Upper lobe of left lung (tissue), 6 donors: Measurements from ENCODE around the gene C6orf136. TPM values are rescaled to one million over a fixed set of nuclear protein-coding genes. Genes with fewer than 3 reads are reported as not detected.

Experiments used
- ATAC-seq, 2 donors: fragments of 200-7000 bp; cut with Tn5 transposase; one replicate each; pipeline ENCODE4 v1.9.1; 2022; ENCODE audit warnings: mild to moderate bottlenecking in 2 of 2, moderate library complexity in 2 of 2; ENCODE audit not compliant: low FRiP score in 2 of 2
- DNase-seq, 2 donors: peaks; one replicate each; pipeline ENCODE4 v3.0.0-alpha.2; 2019 to 2020
- H3K27ac ChIP-seq, 4 donors: fragments of 200-600 bp; sonication (generic); one replicate each; pipeline ENCODE4 v1.5.1; 2016 to 2019
- H3K27me3 ChIP-seq, 4 donors: fragments of 200-600 bp; sonication (generic); one replicate each; pipeline ENCODE4 v1.5.1; 2017 to 2019
- H3K36me3 ChIP-seq, 4 donors: fragments of 200-600 bp; sonication (generic); one replicate each; pipeline ENCODE4 v1.5.1; 2016 to 2019
- H3K4me1 ChIP-seq, 4 donors: fragments of 200-600 bp; sonication (generic); one replicate each; pipeline ENCODE4 v1.5.1; 2018 to 2019
- H3K4me3 ChIP-seq, 4 donors: fragments of 200-600 bp; sonication (generic); one replicate each; pipeline ENCODE4 v1.5.1; 2017 to 2019; ENCODE audit warnings: mild to moderate bottlenecking in 2 of 4, moderate library complexity in 1 of 4
- H3K9me3 ChIP-seq, 4 donors: fragments of 200-600 bp; sonication (generic); one replicate each; pipeline ENCODE4 v1.5.1; 2018 to 2019
- CTCF ChIP-seq, 6 experiments: fragments of 450-650 bp in 4 of 6; fragments of 200-600 bp in 2 of 6; sonication (generic) in 2 of 6; IDR thresholded peaks; one replicate each; pipeline ENCODE4 v1.5.1; 2016 to 2019; ENCODE audit warnings: antibody characterized with exemption in 6 of 6
- EP300 ChIP-seq, 4 donors: sonication (generic); formaldehyde crosslinking; IDR thresholded peaks; one replicate each; pipeline ENCODE4 v1.5.1; 2017; ENCODE audit warnings: antibody characterized with exemption in 4 of 4, control low read depth in 2 of 4
- POLR2A ChIP-seq, 4 donors: fragments of 450-650 bp; IDR thresholded peaks; one replicate each; pipeline ENCODE4 v1.5.1; 2016 to 2017; ENCODE audit warnings: antibody characterized with exemption in 4 of 4, mild to moderate bottlenecking in 2 of 4
- POLR2AphosphoS5 ChIP-seq, 2 donors: sonication (generic); formaldehyde crosslinking; IDR thresholded peaks; one replicate each; pipeline ENCODE4 v1.5.1; 2017; ENCODE audit warnings: antibody characterized with exemption in 2 of 2
- WGBS, 2 donors: methylation state at CpG; one replicate each; pipeline ENCODE4 v1.1.5; 2017 to 2018; 5-methylcytosine and 5-hydroxymethylcytosine counted together
- total RNA-seq, 6 donors: library from RNA; depleted of rRNA in 4 of 6; stranded (reverse); fragments of >200 nt in 4 of 6; gene quantifications; one replicate each; pipeline versions ENCODE4 v1.1.0 to v1.2.1, GENCODE V29; 2016 to 2021
- donor health status: DM: no; HTN: no; CAD: no; lungs with moderate emphysema.
- donor health status: DM: no; HTN: yes; CAD: no; lungs with severe emphysema.

Gene C6orf136
- total RNA-seq, 6 donors from 2014 or later, result 8.8 to 57.6 (median 15.2) TPM

- DNase-seq (peak in 1 of 2 donors; percentile 27), ATAC-seq (no peak)
- 77 to 84% methylated on average over 9 to 10 of the region's 10 CpGs for WGBS, 2 donors
- no peaks in the 10 kb centered on the region for H3K27me3 ChIP-seq
- H3K4me3 ChIP-seq, result no peak overlapping the region
- no peaks in the 10 kb centered on the region for H3K9me3 ChIP-seq
- peaks cover 0 to 37% (median 19%) of the 10 kb centered on the region in 4 donors for H3K36me3 ChIP-seq
- H3K4me1 ChIP-seq, result no peaks in the 10 kb centered on the region
- no peak for TF ChIP-seq EP300 (IDR thresholded peaks at IDR 0.05)
- TF ChIP-seq CTCF (IDR thresholded peaks at IDR 0.05), result no peak
- TF ChIP-seq POLR2A (IDR thresholded peaks at IDR 0.05), result no peak
- TF ChIP-seq POLR2AphosphoS5 (IDR thresholded peaks at IDR 0.05), result no peak
- H3K27ac ChIP-seq, result no peak overlapping the region
Measured at GRCh38 chr6:30640481-30640880, 6.5 kb upstream of the C6orf136 start.

- Histone ChIP-seq H3K27ac (no peak overlapping the region), H3K36me3 (peaks cover 0 to 38% (median 19%) of the 10 kb centered on the region in 4 donors), H3K4me3 (no peak overlapping the region), H3K9me3 (no peaks in the 10 kb centered on the region), H3K4me1 (peaks cover 0 to 6% (median 1%) of the 10 kb centered on the region in 4 donors), H3K27me3 (no peaks in the 10 kb centered on the region)
- 79 to 86% methylated on average over 1 of the region's 1 CpG for WGBS, 2 donors
- TF ChIP-seq POLR2A (IDR thresholded peaks at IDR 0.05) (no peak), CTCF (IDR thresholded peaks at IDR 0.05) (no peak), POLR2AphosphoS5 (IDR thresholded peaks at IDR 0.05) (no peak)
- DNase-seq, result no peak
- no peak for ATAC-seq
Measured at GRCh38 chr6:30641048-30641447, 5.9 kb upstream of the C6orf136 start.

GRCh38 chr6:30643656-30644055, 3.3 kb upstream of the C6orf136 start:
- WGBS, 2 donors, result 94 to 95% methylated on average over 2 of the region's 2 CpGs
- Histone ChIP-seq H3K36me3 (peaks cover 0 to 38% (median 19%) of the 10 kb centered on the region in 4 donors), H3K27ac (no peak overlapping the region), H3K4me1 (peaks cover 13 to 19% (median 14%) of the 10 kb centered on the region in 4 donors), H3K4me3 (no peak overlapping the region), H3K9me3 (no peaks in the 10 kb centered on the region), H3K27me3 (no peaks in the 10 kb centered on the region)
- ATAC-seq (no peak), DNase-seq (no peak)
- no peak for TF ChIP-seq POLR2AphosphoS5 (IDR thresholded peaks at IDR 0.05)
- TF ChIP-seq CTCF (IDR thresholded peaks at IDR 0.05), result no peak
- TF ChIP-seq POLR2A (IDR thresholded peaks at IDR 0.05), result no peak
- TF ChIP-seq EP300 (IDR thresholded peaks at IDR 0.05), result no peak

- Histone ChIP-seq H3K4me3 (no peak overlapping the region), H3K9me3 (no peaks in the 10 kb centered on the region), H3K36me3 (peaks cover 0 to 40% (median 19%) of the 10 kb centered on the region in 4 donors), H3K4me1 (peaks cover 13 to 21% (median 14%) of the 10 kb centered on the region in 4 donors), H3K27me3 (no peaks in the 10 kb centered on the region), H3K27ac (no peak overlapping the region)
- no peak for ATAC-seq
- no peak for DNase-seq
- TF ChIP-seq POLR2A (IDR thresholded peaks at IDR 0.05) (no peak), EP300 (IDR thresholded peaks at IDR 0.05) (no peak), POLR2AphosphoS5 (IDR thresholded peaks at IDR 0.05) (no peak), CTCF (IDR thresholded peaks at IDR 0.05) (no peak)
- WGBS, 2 donors, result 76% methylated on average over 5 of the region's 5 CpGs
Measured at GRCh38 chr6:30644769-30645168, 2.2 kb upstream of the C6orf136 start.

- peak overlapping the region in 1 of 4 donors; percentile 91 for H3K27ac ChIP-seq
- ATAC-seq (no peak), DNase-seq (no peak)
- no peaks in the 10 kb centered on the region for H3K9me3 ChIP-seq
- TF ChIP-seq EP300 (IDR thresholded peaks at IDR 0.05), result no peak
- no peak for TF ChIP-seq POLR2AphosphoS5 (IDR thresholded peaks at IDR 0.05)
- no peak for TF ChIP-seq CTCF (IDR thresholded peaks at IDR 0.05)
- TF ChIP-seq POLR2A (IDR thresholded peaks at IDR 0.05), result no peak
- no peak overlapping the region for H3K4me3 ChIP-seq
- H3K36me3 ChIP-seq, result peaks cover 0 to 37% (median 15%) of the 10 kb centered on the region in 4 donors
- peaks cover 13 to 21% (median 14%) of the 10 kb centered on the region in 4 donors for H3K4me1 ChIP-seq
- no peaks in the 10 kb centered on the region for H3K27me3 ChIP-seq
- 65 to 78% methylated on average over 1 of the region's 1 CpG for whole genome bisulfite sequencing, 2 donors
Measured at GRCh38 chr6:30645989-30646388, 944 bp upstream of the C6orf136 start.
